Measurements from ENCODE around the gene ABHD11. TPM values are rescaled to one million over a fixed set of nuclear protein-coding genes. Genes with fewer than 3 reads are reported as not detected.
A peak's percentile ranks its signal among the peaks of the same experiment; 100 is the strongest.

ABHD11 gene
- total and polyA plus RNA-seq, 5 experiments from 2014 or later, result 5.4 to 24.9 (median 12.3) TPM

DNA sequence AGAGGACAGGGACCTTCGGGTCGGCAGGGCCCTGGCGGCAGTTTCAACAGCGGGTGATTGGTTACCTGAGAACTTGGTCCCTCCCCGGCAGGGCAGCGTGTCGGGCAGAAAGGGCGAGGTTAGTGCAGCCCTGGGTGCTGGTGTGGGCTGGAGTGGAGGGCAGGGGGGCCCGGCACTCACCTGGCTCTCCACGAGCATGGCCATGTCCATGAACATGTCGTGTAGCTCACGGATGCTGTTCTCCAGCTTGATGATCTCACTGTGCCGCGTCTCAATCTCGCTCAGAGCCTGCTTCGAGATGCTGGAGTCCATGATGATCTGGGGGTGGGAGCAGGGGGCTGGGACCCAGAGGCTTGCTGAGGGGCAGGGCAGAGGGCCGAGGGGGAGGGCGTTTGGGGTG is 35.9 kb downstream of the ABHD11 start:
- POLR2A ChIA-PET, result no interaction called here
- no peak for ATAC-seq
- no peak for DNase-seq
- Mint-ChIP-seq H3K27ac (peak overlapping the region in 2 of 10 donors; percentile 6 to 40), H3K4me3 (peak overlapping the region in 4 of 10 donors; percentile 9 to 30 (median 21)), H3K27me3 (no peaks in the 10 kb centered on the region), H3K36me3 (peaks cover 0 to 18% (median 3%) of the 10 kb centered on the region in 3 donors), H3K4me1 (peaks cover 9 to 23% (median 15%) of the 10 kb centered on the region in 4 donors), H3K9me3 (no peaks in the 10 kb centered on the region)

DNA sequence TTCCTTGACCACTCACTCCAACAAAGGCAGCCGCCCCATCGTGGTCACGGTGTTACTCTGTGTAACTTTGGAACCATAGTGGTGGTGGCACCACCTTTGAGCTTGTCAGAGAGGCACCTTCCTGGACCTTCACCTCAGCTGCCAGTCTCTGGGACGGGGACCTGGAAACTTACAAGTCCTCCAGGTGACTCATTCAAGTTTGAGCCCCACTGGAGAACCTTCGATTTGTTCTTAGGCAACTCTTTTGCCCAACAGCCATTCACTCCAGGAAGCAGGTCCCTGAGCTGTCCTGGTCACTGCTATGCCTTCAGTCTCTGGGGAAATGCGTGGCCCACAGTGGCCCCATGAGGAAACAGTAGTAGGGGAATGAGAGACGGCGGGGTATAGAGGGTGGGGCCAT is 36.4 kb downstream of the ABHD11 start:
- Mint-ChIP-seq H3K9me3 (no peaks in the 10 kb centered on the region), H3K4me3 (peak overlapping the region in 4 of 10 donors; percentile 9 to 30 (median 21)), H3K27ac (peak overlapping the region in 5 of 10 donors; percentile 6 to 76 (median 31)), H3K27me3 (no peaks in the 10 kb centered on the region), H3K4me1 (peaks cover 9 to 21% (median 12%) of the 10 kb centered on the region in 4 donors), H3K36me3 (peaks cover 0 to 23% (median 5%) of the 10 kb centered on the region in 3 donors)
- POLR2A ChIA-PET, result no interaction called here
- ATAC-seq, result no peak
- DNase-seq, result no peak

DNA sequence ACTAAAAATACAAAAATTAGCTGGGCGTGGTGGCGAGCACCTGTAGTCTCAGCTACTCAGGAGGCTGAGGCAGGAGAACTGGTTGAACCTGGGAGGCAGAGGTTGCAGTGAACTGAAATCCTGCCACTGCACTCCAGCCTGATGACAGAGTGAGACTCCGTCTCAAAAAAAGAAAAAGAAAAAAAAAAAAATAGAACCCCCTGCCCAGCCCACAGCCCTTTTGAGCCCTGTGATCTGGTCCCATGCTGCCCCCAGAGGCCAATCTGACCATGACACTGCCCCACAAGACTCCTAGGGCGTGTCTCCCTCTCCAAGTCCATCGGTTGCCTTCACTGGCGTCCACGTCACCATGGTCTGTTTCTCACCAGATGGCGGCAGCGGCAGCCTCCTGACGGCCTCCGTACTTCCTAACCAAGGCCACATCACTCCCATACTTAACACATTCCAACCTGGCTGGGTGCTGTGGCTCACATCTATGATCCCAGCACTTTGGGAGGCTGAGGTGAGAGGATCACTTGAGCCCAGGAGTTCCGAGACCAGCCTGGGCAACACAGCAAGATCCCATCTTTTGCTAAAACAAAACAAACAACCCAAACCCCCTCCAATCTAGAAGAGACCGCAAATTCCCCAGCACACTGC is 37.1 kb downstream of the ABHD11 start:
- POLR2A ChIA-PET, result interaction anchor here (0.9 kb wide), 1 partner anchor 25 kb away, joined by 4 read pairs; no protein-coding TSS in a partner anchor
- Mint-ChIP-seq H3K27me3 (no peaks in the 10 kb centered on the region), H3K4me1 (peaks cover 2 to 16% (median 6%) of the 10 kb centered on the region in 4 donors), H3K9me3 (no peaks in the 10 kb centered on the region), H3K4me3 (peak overlapping the region in 1 of 10 donors; percentile 28), H3K36me3 (peaks cover 0 to 30% (median 12%) of the 10 kb centered on the region in 3 donors), H3K27ac (peak overlapping the region in 2 of 10 donors; percentile 66 to 83)
- ATAC-seq (peak; percentile 35 to 43), DNase-seq (peak in 1 of 10 donors; percentile 16)

DNA sequence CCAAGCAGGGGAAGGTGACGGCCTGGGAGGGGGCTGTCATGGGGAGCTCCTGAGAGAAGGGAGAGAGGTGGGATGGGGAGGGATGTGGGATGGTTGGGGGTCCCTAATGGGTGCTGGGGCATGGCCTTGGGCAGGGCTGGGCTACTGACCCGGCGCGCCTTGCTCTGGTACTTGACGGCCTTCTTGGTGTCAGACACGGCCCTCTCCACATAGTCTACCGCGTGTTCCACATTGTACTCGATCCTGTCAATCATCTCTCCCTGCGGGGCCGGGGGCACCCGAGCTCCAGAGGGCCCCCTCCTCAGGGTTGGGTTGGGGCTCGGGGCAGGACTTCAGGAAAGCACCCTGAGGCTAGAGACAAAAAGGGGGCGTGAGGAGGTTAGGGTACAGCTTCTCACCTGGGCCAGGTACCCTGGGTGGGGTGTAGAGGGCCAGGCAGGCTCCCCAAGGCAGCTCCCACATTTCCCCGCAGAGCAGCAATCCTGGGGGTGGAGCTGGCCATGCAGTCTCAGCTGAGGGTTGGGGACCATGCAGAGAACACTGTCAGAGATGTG is 37.9 kb downstream of the ABHD11 start:
- no peaks in the 10 kb centered on the region for H3K27me3 Mint-ChIP-seq
- no peak for DNase-seq
- POLR2A ChIA-PET, result interaction anchor here (0.9 kb wide), 1 partner anchor 24 kb away, joined by 4 read pairs; no protein-coding TSS in a partner anchor
- peak in 1 of 2 donors; percentile 5 for ATAC-seq
- H3K36me3 Mint-ChIP-seq, result peaks cover 3 to 37% (median 12%) of the 10 kb centered on the region in 3 donors
- H3K4me3 Mint-ChIP-seq, result no peak overlapping the region
- H3K9me3 Mint-ChIP-seq, result no peaks in the 10 kb centered on the region
- H3K27ac Mint-ChIP-seq, result peak overlapping the region in 1 of 10 donors; percentile 66
- peaks cover 0 to 16% (median 5%) of the 10 kb centered on the region in 4 donors for H3K4me1 Mint-ChIP-seq

DNA sequence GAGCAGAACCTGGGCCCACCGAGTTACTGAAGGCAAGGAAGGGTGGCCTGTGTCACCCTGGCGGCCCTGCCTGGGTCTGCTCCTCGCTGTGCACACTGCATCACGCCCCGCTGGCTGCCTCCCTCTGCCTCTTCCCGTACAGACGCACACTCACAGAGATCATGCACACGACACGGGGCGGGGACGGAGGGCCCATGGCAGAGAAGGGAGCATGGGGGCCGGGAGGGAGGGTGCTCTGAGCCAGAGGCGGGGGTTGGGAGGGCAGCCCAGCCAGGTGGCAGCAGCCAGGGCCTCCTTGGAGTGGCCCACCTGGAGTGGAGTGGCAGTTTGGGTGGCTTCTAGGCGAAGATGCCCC is 38.6 kb downstream of the ABHD11 start:
- H3K4me3 Mint-ChIP-seq, result no peak overlapping the region
- DNase-seq (no peak), ATAC-seq (no peak)
- H3K36me3 Mint-ChIP-seq, result peaks cover 5 to 43% (median 15%) of the 10 kb centered on the region in 3 donors
- no peaks in the 10 kb centered on the region for H3K27me3 Mint-ChIP-seq
- POLR2A ChIA-PET, result no interaction called here
- peak overlapping the region in 2 of 10 donors; percentile 66 to 79 for H3K27ac Mint-ChIP-seq
- H3K9me3 Mint-ChIP-seq, result no peaks in the 10 kb centered on the region
- peaks cover 0 to 16% (median 5%) of the 10 kb centered on the region in 4 donors for H3K4me1 Mint-ChIP-seq

DNA sequence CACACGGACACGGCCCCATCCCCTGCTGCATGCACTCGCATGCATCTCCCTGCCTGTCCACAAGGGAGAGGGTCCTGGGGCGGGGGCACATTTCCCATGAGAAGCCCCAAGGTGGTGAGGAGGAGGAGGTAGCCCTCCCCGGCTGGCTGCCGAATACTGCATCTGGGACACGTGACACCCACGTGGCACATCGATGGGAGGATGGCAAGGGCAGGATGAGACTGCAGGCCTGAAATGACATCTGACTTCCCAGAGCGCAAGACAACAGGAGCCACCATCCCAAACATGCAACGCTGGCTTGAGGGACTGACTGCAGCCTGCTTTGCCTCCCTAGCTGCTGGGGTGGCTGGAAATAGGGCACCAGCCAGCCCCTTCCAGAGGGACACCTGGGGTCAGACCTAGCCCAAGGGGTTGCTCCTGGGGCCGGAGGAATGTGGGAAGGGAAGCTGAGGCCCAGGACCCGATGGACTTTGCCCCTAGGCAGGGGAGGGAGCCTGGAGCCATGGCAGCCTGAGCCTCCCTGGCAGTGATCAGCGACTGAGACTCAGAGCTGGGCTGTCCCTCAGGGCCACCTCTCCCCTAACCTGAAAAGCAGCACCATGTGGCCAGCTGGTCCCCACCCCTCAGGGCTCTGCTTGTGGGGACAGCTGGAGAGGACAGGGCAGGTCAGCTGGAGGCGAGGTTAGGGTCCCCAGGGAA is 39.1 kb downstream of the ABHD11 start:
- Mint-ChIP-seq H3K4me3 (no peak overlapping the region), H3K4me1 (peaks cover 0 to 16% (median 5%) of the 10 kb centered on the region in 4 donors), H3K9me3 (no peaks in the 10 kb centered on the region), H3K27ac (peak overlapping the region in 2 of 10 donors; percentile 53 to 66), H3K36me3 (peaks cover 5 to 49% (median 18%) of the 10 kb centered on the region in 3 donors), H3K27me3 (no peaks in the 10 kb centered on the region)
- no peak for DNase-seq
- ATAC-seq, result no peak
- POLR2A ChIA-PET, result no interaction called here

DNA sequence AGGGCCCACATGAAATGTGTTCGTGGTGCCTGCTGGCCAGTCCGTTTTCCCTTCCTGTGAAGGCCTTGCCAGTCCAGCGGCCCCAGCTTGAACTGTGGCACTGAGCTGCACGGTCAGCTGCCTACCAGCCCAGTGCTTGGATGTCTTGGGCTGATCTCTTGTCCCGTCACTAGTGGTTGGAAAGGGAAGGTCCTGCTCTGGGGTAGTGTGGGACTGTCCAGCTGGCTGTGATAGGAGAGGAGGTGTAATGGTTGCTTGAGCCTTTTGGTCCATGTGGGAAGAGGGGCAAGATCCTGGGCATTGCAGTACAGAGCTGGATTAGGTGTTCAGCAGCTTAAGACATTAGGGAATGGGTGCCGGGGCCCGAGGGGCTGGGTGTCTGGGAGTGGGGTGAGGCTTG is 40.2 kb downstream of the ABHD11 start:
- ATAC-seq (no peak), DNase-seq (no peak)
- Mint-ChIP-seq H3K27ac (peak overlapping the region in 2 of 10 donors; percentile 16 to 49), H3K9me3 (no peaks in the 10 kb centered on the region), H3K36me3 (peaks cover 5 to 53% (median 22%) of the 10 kb centered on the region in 3 donors), H3K4me1 (peaks cover 0 to 11% (median 4%) of the 10 kb centered on the region in 4 donors), H3K4me3 (no peak overlapping the region), H3K27me3 (no peaks in the 10 kb centered on the region)
- POLR2A ChIA-PET, result no interaction called here

DNA sequence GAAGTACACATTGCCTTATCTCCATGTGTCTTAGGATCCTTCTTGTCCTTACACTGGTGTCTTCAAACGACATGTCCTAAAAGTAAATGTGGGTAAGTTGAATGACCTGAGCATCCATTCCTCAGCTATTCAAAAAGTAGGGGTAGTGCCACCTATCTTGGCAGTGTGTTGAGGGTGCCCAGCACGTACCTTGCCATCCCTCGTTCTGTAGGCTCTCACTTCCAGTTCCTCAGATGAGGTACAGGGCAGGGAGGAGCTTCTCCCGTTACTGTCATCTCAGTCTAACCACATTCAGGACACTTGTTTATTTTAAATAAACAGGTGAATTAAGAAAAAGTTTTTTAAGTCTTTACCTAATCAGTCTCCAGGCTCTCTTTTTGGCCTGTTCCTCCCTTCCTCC is 42.2 kb downstream of the ABHD11 start:
- ATAC-seq (no peak), DNase-seq (no peak)
- peaks cover 0 to 9% (median 0%) of the 10 kb centered on the region in 4 donors for H3K4me1 Mint-ChIP-seq
- POLR2A ChIA-PET, result interaction anchor here (1.0 kb wide), 1 partner anchor 556 kb away, joined by 3 read pairs; no protein-coding TSS in a partner anchor
- peak overlapping the region in 1 of 10 donors; percentile 51 for H3K27ac Mint-ChIP-seq
- no peak overlapping the region for H3K4me3 Mint-ChIP-seq
- no peaks in the 10 kb centered on the region for H3K27me3 Mint-ChIP-seq
- H3K36me3 Mint-ChIP-seq, result peaks cover 5 to 72% (median 30%) of the 10 kb centered on the region in 3 donors
- H3K9me3 Mint-ChIP-seq, result no peaks in the 10 kb centered on the region

DNA sequence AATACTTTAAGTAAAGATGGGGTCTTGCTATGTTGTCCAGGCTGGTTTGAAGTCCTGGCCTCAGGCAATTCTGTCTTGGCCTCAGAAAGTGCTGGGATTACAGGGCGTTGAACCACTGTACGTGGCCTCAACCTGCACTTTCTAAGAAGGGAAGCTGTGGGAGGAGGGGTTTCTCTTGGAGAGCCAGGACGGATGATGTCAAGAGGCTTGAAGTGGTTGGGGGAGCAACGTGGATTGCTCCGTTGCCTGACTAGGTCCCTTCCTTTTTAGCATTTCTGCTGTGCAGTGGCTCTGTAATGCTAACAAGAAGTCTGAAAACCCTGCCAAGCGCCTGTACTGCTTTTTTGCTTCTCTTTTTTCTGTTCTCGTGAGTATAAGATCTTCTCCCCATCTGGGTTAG is 48.0 kb downstream of the ABHD11 start:
- Mint-ChIP-seq H3K4me3 (no peak overlapping the region), H3K27ac (peak overlapping the region in 2 of 10 donors; percentile 58 to 70), H3K4me1 (peaks cover 17 to 18% (median 17%) of the 10 kb centered on the region in 4 donors), H3K27me3 (no peaks in the 10 kb centered on the region), H3K36me3 (peaks cover 3 to 83% (median 28%) of the 10 kb centered on the region in 3 donors), H3K9me3 (no peaks in the 10 kb centered on the region)
- POLR2A ChIA-PET, result interaction anchor here (0.5 to 1.0 kb wide), 3 partner anchors 27 to 953 kb away, joined by 3 read pairs; no protein-coding TSS in a partner anchor
- no peak for ATAC-seq
- no peak for DNase-seq

DNA sequence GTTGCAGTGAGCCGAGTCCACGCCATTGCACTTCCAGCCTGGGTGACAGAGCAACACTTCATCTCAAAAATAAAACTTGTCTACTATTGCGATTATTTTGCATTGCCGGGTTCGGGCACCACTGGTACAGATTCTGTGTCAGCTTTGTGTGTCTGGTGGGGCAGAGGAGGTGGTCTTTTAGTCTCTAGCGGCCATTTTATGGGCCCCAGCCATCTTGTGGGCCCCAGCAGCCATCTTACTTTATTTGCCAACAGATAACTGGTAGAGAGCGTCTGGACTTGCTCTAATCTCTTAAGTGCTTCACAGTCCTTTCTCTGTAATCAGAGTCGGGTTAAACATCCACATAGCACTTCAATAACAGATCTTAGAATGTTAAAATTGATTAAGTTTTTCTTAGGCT is 50.3 kb downstream of the ABHD11 start:
- Mint-ChIP-seq H3K4me1 (peaks cover 20 to 32% (median 28%) of the 10 kb centered on the region in 4 donors), H3K36me3 (peaks cover 0 to 70% (median 18%) of the 10 kb centered on the region in 3 donors), H3K9me3 (no peaks in the 10 kb centered on the region), H3K27ac (peak overlapping the region in 1 of 10 donors; percentile 46), H3K27me3 (no peaks in the 10 kb centered on the region), H3K4me3 (no peak overlapping the region)
- DNase-seq (no peak), ATAC-seq (no peak)
- POLR2A ChIA-PET, result no interaction called here
